ENCODE data around the gene SYT5. TPM values are rescaled to one million over a fixed set of nuclear protein-coding genes. Genes with fewer than 3 reads are reported as not detected.

SYT5 gene
- total RNA-seq, 1 experiment from 2014 or later = 2.3 TPM

DNA sequence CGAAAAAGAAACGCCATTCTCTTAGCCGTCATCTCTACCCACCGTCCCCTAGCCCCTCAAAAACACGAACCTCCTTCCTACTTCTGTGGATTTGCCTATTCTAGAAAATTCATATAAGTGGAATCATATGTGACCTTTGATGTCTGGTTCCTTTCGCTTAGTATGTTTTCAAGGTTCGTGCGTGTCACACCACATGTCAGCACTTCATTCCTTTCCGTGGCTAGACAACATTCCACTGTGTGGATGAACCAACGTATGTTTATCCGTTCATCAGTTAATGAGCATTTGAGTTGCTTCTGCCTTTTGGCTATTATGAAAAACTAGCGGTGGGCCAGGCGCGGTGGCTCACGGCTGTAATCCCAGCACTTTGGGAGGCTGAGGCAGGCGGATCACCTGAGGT is 48.7 kb downstream of the SYT5 start:
- CTCF ChIA-PET = no interaction called here
- POLR2A ChIA-PET = no interaction called here
- ATAC-seq (no peak), DNase-seq (ENCODE audit: low read depth, low spot score) (no peak)
- H2AFZ ChIP-seq (ENCODE audit: low read depth, low read length, poor library complexity, severe bottlenecking) = no peak overlapping the region
- intact Hi-C loops (cut with micrococcal nuclease) = no loop called here
- H3K36me3 ChIP-seq (ENCODE audit: control insufficient read depth in 1 of 2, insufficient read depth in 2 of 2, low read length in 2 of 2) = peaks cover 0 to 10% of the 10 kb centered on the region in 2 experiments; a peak in 2 of 4 replicates
- H3K27me3 ChIP-seq (ENCODE audit: insufficient read depth, low read length) = no peaks in the 10 kb centered on the region
- H3K9me2 ChIP-seq (ENCODE audit: insufficient read depth) = no peaks in the 10 kb centered on the region
- H3K9me3 ChIP-seq (ENCODE audit: control insufficient read depth in 1 of 2, insufficient read depth in 1 of 2, low read depth in 1 of 2, low read length in 2 of 2) = no peaks in the 10 kb centered on the region
- no peak overlapping the region for H3K27ac ChIP-seq (ENCODE audit: low read depth, low read length)
- H3K4me1 ChIP-seq (ENCODE audit: control insufficient read depth in 1 of 2, insufficient read depth in 2 of 2, low read length in 2 of 2) = 0 out of 4 replicates have a peak, but pooled peaks cover 0 to 3% of the 10 kb centered on the region in 2 experiments
- H3K9ac ChIP-seq (ENCODE audit: low read length) = no peak overlapping the region
- no peak overlapping the region for H3K4me3 ChIP-seq (replicated peaks in 1 of 2; ENCODE audit: low read depth in 1 of 2, low read length in 2 of 2)
- no peaks in the 10 kb centered on the region for H4K20me1 ChIP-seq (ENCODE audit: insufficient read depth)
- H3K4me2 ChIP-seq (ENCODE audit: low read length) = no peak overlapping the region
- no peaks in the 10 kb centered on the region for H3K79me2 ChIP-seq (ENCODE audit: insufficient read depth, low read length)
- no TSS peak for BruUV-seq (replicated peaks)
- no peak for TF ChIP-seq POLR2A (IDR thresholded peaks at IDR 0.05; ENCODE audit: borderline replicate concordance, extremely low read depth, insufficient read depth, insufficient read length)
- TF ChIP-seq CEBPB (IDR thresholded peaks at IDR 0.05; ENCODE audit: low read depth) = no peak
- no peak for TF ChIP-seq EZH2 (IDR thresholded peaks at IDR 0.05)
- TF ChIP-seq EZH2phosphoT487 (IDR thresholded peaks at IDR 0.05; ENCODE audit: borderline replicate concordance) = no peak
- TF ChIP-seq MAX (IDR thresholded peaks at IDR 0.05) = no peak
- TF ChIP-seq, protein P1, sequence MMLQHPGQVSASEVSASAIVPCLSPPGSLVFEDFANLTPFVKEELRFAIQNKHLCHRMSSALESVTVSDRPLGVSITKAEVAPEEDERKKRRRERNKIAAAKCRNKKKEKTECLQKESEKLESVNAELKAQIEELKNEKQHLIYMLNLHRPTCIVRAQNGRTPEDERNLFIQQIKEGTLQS (IDR thresholded peaks at IDR 0.05) = no peak
- TF ChIP-seq CTCF (IDR thresholded peaks at IDR 0.05 in 2 of 3, conservative IDR thresholded peaks at IDR 0.05 in 1 of 3; ENCODE audit: borderline replicate concordance in 1 of 3, insufficient read depth in 1 of 3, low read depth in 2 of 3, low read length in 2 of 3) = no peak
- TF ChIP-seq ZFX (IDR thresholded peaks at IDR 0.05) = no peak
- TF ChIP-seq JUND (IDR thresholded peaks at IDR 0.05) = no peak
- no peak for TF ChIP-seq ZBTB33 (IDR thresholded peaks at IDR 0.05; ENCODE audit: extremely low read depth, insufficient replicate concordance, low read length)
- TF ChIP-seq RAD21 (IDR thresholded peaks at IDR 0.05; ENCODE audit: low read depth) = no peak
- TF ChIP-seq POLR2AphosphoS5 (IDR thresholded peaks at IDR 0.05; ENCODE audit: low read depth, low read length) = no peak
- RAD21 ChIA-PET (ENCODE audit: low non-redundant PET in 1 of 2, low total read pairs in 2 of 2, uncharacterized antibody in 2 of 2, unreplicated experiment in 2 of 2) = no interaction called here

Small RNAs within 50 kb of the gene (microRNA-seq; reads per million reads assigned to microRNA genes)
- gene MIR7975 (ENCODE audit: borderline number of aligned reads) = not detected

Other genes starting within 250 kb of the SYT5 start
- gene NLRP7, start 232.8 kb downstream of the SYT5 start, total RNA-seq (2021; ENCODE audit: unreplicated experiment) = not detected
- gene NLRP2, start 213.9 kb downstream of the SYT5 start, total RNA-seq (2021; ENCODE audit: unreplicated experiment) = 56.6 TPM
- gene GP6, start 142.0 kb downstream of the SYT5 start, total RNA-seq (2021; ENCODE audit: unreplicated experiment) = not detected
- gene RDH13, start 117.1 kb downstream of the SYT5 start, total RNA-seq (2021; ENCODE audit: unreplicated experiment) = 31.1 TPM
- gene EPS8L1, start 104.4 kb downstream of the SYT5 start, total RNA-seq (2021; ENCODE audit: unreplicated experiment) = 62.1 TPM
- 83.2 TPM for gene PPP1R12C, start 62.7 kb downstream of the SYT5 start, total RNA-seq (2021; ENCODE audit: unreplicated experiment)
- gene TNNT1, start 31.1 kb downstream of the SYT5 start, total RNA-seq (2021; ENCODE audit: unreplicated experiment) = 188 TPM
- 42.1 TPM for gene TNNI3, start 22.6 kb downstream of the SYT5 start, total RNA-seq (2021; ENCODE audit: unreplicated experiment)
- 52.8 TPM for gene DNAAF3, start 13.7 kb downstream of the SYT5 start, total RNA-seq (2021; ENCODE audit: unreplicated experiment)
- gene PTPRH, start 29.2 kb upstream of the SYT5 start, total RNA-seq (2021; ENCODE audit: unreplicated experiment) = 15.9 TPM
- 10.6 TPM for gene TMEM86B, start 48.5 kb upstream of the SYT5 start, total RNA-seq (2021; ENCODE audit: unreplicated experiment)
- 96.7 TPM for gene PPP6R1, start 78.7 kb upstream of the SYT5 start, total RNA-seq (2021; ENCODE audit: unreplicated experiment)
- 63.0 TPM for gene HSPBP1, start 99.8 kb upstream of the SYT5 start, total RNA-seq (2021; ENCODE audit: unreplicated experiment)
- gene BRSK1, start 103.7 kb upstream of the SYT5 start, total RNA-seq (2021; ENCODE audit: unreplicated experiment) = 33.3 TPM
- gene TMEM150B, start 145.1 kb upstream of the SYT5 start, total RNA-seq (2021; ENCODE audit: unreplicated experiment) = not detected
- gene KMT5C, start 159.6 kb upstream of the SYT5 start, total RNA-seq (2021; ENCODE audit: unreplicated experiment) = 27.5 TPM
- gene COX6B2, start 174.4 kb upstream of the SYT5 start, total RNA-seq (2021; ENCODE audit: unreplicated experiment) = 2.4 TPM
- gene GARIN5B, start 183.0 kb upstream of the SYT5 start, total RNA-seq (2021; ENCODE audit: unreplicated experiment) = not detected
- 2.8 TPM for gene IL11, start 190.2 kb upstream of the SYT5 start, total RNA-seq (2021; ENCODE audit: unreplicated experiment)
- not detected for gene TMEM190, start 196.5 kb upstream of the SYT5 start, total RNA-seq (2021; ENCODE audit: unreplicated experiment)
- 21.0 TPM for gene TMEM238, start 204.0 kb upstream of the SYT5 start, total RNA-seq (2021; ENCODE audit: unreplicated experiment)
- 3,050 TPM for gene RPL28, start 205.6 kb upstream of the SYT5 start, total RNA-seq (2021; ENCODE audit: unreplicated experiment)
- gene UBE2S, start 227.5 kb upstream of the SYT5 start, total RNA-seq (2021; ENCODE audit: unreplicated experiment) = 515 TPM